Uterus (tissue), 4 donors: ENCODE data around the gene DPM1. TPM values are rescaled to one million over a fixed set of nuclear protein-coding genes. Genes with fewer than 3 reads are reported as not detected.

Source experiments
- DNase-seq, 2 donors: peaks; one replicate each; pipeline ENCODE4 v3.0.0-alpha.2; 2019 to 2020
- H3K27ac ChIP-seq, 2 donors: fragments of 200-600 bp; sonication (generic); 1 replicate in 1 of 2; 2 replicates in 1 of 2; pipeline ENCODE4 v1.5.1; 2016 to 2018
- H3K27me3 ChIP-seq, 2 donors: fragments of 200-600 bp; sonication (generic); one replicate each; pipeline ENCODE4 v1.5.1; 2018 to 2019; ENCODE audit warnings: control low read depth in 1 of 2
- H3K36me3 ChIP-seq, 2 donors: fragments of 200-600 bp; sonication (generic); one replicate each; pipeline ENCODE4 v1.5.1; 2019; ENCODE audit warnings: control low read depth in 1 of 2
- H3K4me1 ChIP-seq, 2 donors: fragments of 200-600 bp; sonication (generic); one replicate each; pipeline ENCODE4 v1.5.1; 2018 to 2019; ENCODE audit warnings: control low read depth in 1 of 2
- H3K4me3 ChIP-seq, 2 donors: fragments of 200-600 bp; sonication (generic); 1 replicate in 1 of 2; 2 replicates in 1 of 2; pipeline ENCODE4 v1.5.1; 2018 to 2019; ENCODE audit warnings: mild to moderate bottlenecking in 1 of 2
- H3K9me3 ChIP-seq, 2 donors: fragments of 200-600 bp; sonication (generic); one replicate each; pipeline ENCODE4 v1.5.1; 2019; ENCODE audit warnings: control low read depth in 1 of 2
- POLR2A ChIP-seq, 2 donors: fragments of 450-650 bp; IDR thresholded peaks; one replicate each; pipeline ENCODE4 v1.6.1; 2016; ENCODE audit warnings: antibody characterized with exemption in 2 of 2, mild to moderate bottlenecking in 1 of 2, moderate library complexity in 1 of 2
- intact Hi-C: fragments of 100-400 bp; cut with DNase I; formaldehyde crosslinking; loops from one replicate; pipeline ENCODE4 v1.15.1; 2023; ENCODE audit warnings: low total_unique reads
- total RNA-seq, 4 donors: library from RNA; depleted of rRNA in 3 of 4; stranded (reverse); fragments of >200 nt in 3 of 4; gene quantifications; one replicate each; pipeline versions ENCODE4 v1.1.0 to v1.2.4, GENCODE V29; 2014 to 2023
- TF ChIP-seq, protein P1 (sequence below), 4 experiments: fragments of 200-600 bp in 2 of 4; fragments of 450-650 bp in 2 of 4; sonication (generic) in 2 of 4; IDR thresholded peaks; one replicate each; pipeline ENCODE4 v1.5.1; 2016 to 2019; ENCODE audit warnings: antibody characterized with exemption in 4 of 4, mild to moderate bottlenecking in 2 of 4, moderate library complexity in 1 of 4
- donor health status: DM: yes; HTN: yes; CAD: no.

Gene DPM1
- total RNA-seq, 4 donors from 2014 or later: 40.4 to 128 (median 64.2) TPM

DNA sequence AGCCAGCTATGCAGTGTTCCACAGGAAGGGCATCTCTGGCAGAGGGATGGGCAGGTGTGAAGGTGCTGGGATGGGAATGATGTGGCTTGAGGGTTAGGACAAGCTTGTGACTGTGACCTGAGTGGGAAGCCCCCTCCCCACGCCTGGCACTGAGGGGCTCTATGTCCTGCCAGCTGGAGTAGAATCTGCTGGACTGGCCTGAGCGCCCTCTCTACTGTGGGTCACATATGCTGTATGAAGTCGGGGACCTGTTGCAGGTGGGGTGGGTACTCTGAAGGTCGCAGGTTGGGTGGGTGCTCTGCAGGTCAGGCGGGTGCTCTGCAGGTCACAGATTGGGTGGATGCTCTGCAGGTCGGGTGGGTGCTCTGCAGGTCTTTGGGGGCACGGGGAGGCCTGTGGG lies 44.3 kb upstream of the DPM1 start:
- no peak overlapping the region for H3K4me3 ChIP-seq
- no peaks in the 10 kb centered on the region for H3K9me3 ChIP-seq
- no peak for DNase-seq
- H3K4me1 ChIP-seq: no peaks in the 10 kb centered on the region
- no peak overlapping the region for H3K27ac ChIP-seq
- intact Hi-C loops: no loop called here
- no peaks in the 10 kb centered on the region for H3K36me3 ChIP-seq
- TF ChIP-seq, protein P1, sequence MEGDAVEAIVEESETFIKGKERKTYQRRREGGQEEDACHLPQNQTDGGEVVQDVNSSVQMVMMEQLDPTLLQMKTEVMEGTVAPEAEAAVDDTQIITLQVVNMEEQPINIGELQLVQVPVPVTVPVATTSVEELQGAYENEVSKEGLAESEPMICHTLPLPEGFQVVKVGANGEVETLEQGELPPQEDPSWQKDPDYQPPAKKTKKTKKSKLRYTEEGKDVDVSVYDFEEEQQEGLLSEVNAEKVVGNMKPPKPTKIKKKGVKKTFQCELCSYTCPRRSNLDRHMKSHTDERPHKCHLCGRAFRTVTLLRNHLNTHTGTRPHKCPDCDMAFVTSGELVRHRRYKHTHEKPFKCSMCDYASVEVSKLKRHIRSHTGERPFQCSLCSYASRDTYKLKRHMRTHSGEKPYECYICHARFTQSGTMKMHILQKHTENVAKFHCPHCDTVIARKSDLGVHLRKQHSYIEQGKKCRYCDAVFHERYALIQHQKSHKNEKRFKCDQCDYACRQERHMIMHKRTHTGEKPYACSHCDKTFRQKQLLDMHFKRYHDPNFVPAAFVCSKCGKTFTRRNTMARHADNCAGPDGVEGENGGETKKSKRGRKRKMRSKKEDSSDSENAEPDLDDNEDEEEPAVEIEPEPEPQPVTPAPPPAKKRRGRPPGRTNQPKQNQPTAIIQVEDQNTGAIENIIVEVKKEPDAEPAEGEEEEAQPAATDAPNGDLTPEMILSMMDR (IDR thresholded peaks at IDR 0.05): no peak
- TF ChIP-seq POLR2A (IDR thresholded peaks at IDR 0.05): no peak
- H3K27me3 ChIP-seq: no peaks in the 10 kb centered on the region

DNA sequence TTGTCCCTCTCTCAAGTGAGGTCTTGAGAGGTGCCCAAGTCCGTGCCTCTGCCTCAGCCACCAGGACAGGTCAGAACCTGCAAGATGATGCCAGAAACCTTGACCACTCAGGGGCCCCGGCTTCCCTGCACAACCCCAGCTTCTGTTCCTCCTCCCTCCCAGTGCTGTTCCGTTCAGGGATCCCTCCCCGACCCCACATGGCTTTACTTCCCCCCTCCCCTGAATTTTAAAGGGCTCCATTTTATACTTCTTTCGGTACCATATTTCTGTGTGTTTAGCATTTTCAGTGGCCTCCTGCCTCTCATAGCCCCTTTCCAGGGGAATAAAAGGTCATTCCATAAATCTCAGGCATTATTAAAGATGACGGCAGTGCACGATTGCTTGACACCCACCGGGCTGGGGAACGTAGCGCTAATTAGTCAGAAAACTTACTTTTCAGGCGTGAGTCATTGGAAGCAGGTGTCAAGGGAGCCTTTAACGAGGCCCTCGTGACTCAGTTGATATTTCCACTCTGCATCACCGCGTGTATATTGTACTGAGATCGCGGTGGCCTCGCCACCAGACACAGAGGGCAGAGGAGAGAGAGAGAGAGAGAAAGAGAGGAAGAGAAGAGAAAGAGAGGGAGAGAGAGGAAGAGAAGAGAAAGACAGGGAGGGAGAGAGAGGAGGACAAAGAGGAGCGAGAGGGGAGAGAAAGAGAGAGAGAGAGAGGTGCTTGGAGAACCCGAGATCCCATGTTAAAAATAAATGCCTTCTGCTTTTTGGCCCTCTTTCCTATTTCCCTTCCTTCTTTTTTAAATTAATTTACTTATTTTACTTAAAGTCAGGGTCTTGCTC lies 43.3 kb upstream of the DPM1 start:
- TF ChIP-seq, protein P1 (IDR thresholded peaks at IDR 0.05): no peak
- TF ChIP-seq POLR2A (IDR thresholded peaks at IDR 0.05): no peak
- DNase-seq: no peak
- Histone ChIP-seq H3K27ac (no peak overlapping the region), H3K4me1 (no peaks in the 10 kb centered on the region), H3K9me3 (no peaks in the 10 kb centered on the region), H3K4me3 (no peak overlapping the region), H3K36me3 (no peaks in the 10 kb centered on the region), H3K27me3 (no peaks in the 10 kb centered on the region)
- intact Hi-C loops: no loop called here

DNA sequence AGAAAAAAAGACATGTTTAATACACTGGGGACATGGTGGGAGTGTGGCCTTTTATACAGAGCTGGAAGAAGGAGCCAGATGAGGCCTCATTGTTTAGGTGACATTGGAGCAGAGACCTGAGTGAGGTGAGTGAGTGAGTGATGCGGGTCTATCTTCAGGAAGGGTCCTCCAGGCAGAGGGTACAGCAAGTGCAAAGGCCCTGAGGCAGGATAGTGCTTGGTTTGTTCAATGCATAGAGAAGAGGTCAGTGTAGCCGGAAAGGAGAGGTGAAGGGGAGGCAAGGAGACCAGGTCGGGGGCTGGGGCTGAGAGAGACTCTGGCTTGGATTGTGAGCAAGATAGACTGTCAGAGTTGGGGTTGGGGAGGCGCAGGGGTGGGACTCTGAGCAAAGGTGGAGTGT lies 41.0 kb upstream of the DPM1 start:
- Histone ChIP-seq H3K4me1 (no peaks in the 10 kb centered on the region), H3K9me3 (no peaks in the 10 kb centered on the region), H3K27me3 (no peaks in the 10 kb centered on the region), H3K36me3 (no peaks in the 10 kb centered on the region), H3K4me3 (no peak overlapping the region), H3K27ac (no peak overlapping the region)
- intact Hi-C loops: no loop called here
- TF ChIP-seq, protein P1 (IDR thresholded peaks at IDR 0.05): no peak
- no peak for TF ChIP-seq POLR2A (IDR thresholded peaks at IDR 0.05)
- DNase-seq: no peak

DNA sequence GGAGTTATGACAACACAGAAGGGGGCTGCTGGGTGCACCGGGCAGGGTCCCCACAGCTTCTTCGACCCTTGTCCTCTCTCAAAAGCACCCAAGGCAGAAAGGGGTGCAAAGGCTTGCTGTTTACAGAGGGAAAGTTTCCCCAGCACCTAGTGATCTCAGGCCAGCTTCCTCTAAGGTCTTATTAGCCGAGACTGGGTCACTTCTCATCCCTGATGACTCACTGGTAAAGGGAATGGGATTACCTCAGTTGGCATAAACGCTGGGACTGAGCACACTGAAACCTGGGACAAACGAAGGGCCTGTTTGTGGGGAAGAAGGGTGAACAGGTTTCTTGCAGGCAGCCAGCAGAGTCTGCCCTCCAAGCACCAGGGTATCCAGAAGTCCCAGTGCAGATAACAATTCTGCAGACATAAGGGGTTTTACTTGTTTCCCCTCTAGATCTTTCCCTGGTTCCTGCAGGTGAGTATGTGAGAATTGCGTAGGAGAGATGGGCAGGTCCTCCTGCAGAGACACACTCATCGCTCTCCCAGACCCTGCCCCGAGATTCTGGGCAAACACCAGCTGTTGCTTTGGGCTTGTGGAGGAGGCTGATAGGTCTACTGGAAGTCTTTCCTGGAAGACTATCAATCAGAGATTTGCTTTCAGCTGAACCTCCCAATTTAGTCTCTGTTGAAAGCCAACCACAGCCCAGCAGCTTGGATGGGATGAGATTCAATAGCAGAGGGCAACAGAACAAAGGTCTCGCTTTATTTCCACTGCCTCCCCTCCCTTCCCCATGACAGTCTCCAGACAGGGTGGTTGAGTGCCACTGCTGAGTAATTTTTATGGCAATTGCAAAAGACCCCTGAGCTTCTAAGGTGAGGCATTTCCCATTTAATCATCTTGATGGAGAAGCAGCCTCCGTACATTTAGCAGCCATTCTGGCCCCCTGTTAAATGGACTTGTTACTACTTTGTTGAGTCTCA lies 38.9 kb upstream of the DPM1 start:
- Histone ChIP-seq H3K4me1 (no peaks in the 10 kb centered on the region), H3K9me3 (no peaks in the 10 kb centered on the region), H3K36me3 (no peaks in the 10 kb centered on the region), H3K27me3 (no peaks in the 10 kb centered on the region), H3K4me3 (no peak overlapping the region), H3K27ac (no peak overlapping the region)
- TF ChIP-seq, protein P1 (IDR thresholded peaks at IDR 0.05): no peak
- TF ChIP-seq POLR2A (IDR thresholded peaks at IDR 0.05): no peak
- DNase-seq: no peak
- intact Hi-C loops: no loop called here

DNA sequence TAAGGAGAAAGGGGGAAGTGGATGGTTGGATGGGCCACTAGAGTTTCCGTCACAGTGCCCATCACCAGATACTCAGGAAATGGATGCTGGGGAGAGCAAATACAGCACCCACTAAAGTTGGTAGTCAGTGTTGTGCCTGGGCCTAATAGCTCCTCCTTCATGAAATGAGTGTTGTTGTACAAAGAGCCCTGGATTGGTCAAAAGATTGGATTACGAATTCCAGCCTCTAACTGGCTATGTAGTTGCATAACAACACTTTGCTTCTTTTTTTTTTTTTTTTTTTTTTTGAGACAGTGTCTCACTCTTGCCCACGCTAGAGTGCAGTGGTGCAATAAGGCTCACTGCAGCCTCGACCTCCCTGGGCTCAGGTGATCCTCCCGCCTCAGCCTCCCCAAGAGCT lies 37.2 kb upstream of the DPM1 start:
- no peaks in the 10 kb centered on the region for H3K9me3 ChIP-seq
- TF ChIP-seq, protein P1 (IDR thresholded peaks at IDR 0.05): no peak
- no peak for TF ChIP-seq POLR2A (IDR thresholded peaks at IDR 0.05)
- H3K27me3 ChIP-seq: no peaks in the 10 kb centered on the region
- H3K36me3 ChIP-seq: no peaks in the 10 kb centered on the region
- intact Hi-C loops: no loop called here
- no peaks in the 10 kb centered on the region for H3K4me1 ChIP-seq
- DNase-seq: no peak
- no peak overlapping the region for H3K4me3 ChIP-seq
- no peak overlapping the region for H3K27ac ChIP-seq
